Fibroblast of villous mesenchyme (primary cell): ENCODE measurements around the gene DDX6. TPM values are rescaled to one million over a fixed set of nuclear protein-coding genes. Genes with fewer than 3 reads are reported as not detected.
A peak's percentile ranks its signal among the peaks of the same experiment; 100 is the strongest.
"Not testable (repeated sequence)": the region's sequence is repeated elsewhere in the genome, so short reads cannot be mapped to it uniquely, and the experiment has no call there.

Experiments
- DNase-seq: peaks from one replicate; pipeline ENCODE4 v3.0.0-alpha.2; 2010; ENCODE audit warnings: low read depth
- H3K4me3 ChIP-seq: 2 replicates; pipeline ENCODE4 v1.5.1; 2011; ENCODE audit warnings: low read depth, mild to moderate bottlenecking, low read length
- CTCF ChIP-seq: IDR thresholded peaks from 2 replicates; pipeline ENCODE4 v1.5.1; 2012; ENCODE audit warnings: low read depth, mild to moderate bottlenecking, low read length; ENCODE audit not compliant: insufficient read depth
- total RNA-seq: library from RNA; depleted of rRNA; stranded (reverse); fragments of >200 nt; gene quantifications from 2 replicates; pipeline ENCODE4 v1.2.3, GENCODE V29; 2012

DDX6 gene
- total RNA-seq, 1 donor, result 132 TPM

- no peak for TF ChIP-seq CTCF
- peak overlapping the region; percentile 93 for H3K4me3 ChIP-seq
- no peak for DNase-seq
Observed at GRCh38 chr11:118791961-118792569, 1.1 kb upstream of the DDX6 start.

GRCh38 chr11:118790357-118791110 lies 430 bp downstream of the DDX6 start:
- TF ChIP-seq CTCF, result peak; percentile 53
- H3K4me3 ChIP-seq, result peak overlapping the region; percentile 93
- peak; percentile 78 for DNase-seq

GRCh38 chr11:118789501-118790356 lies 1.2 kb downstream of the DDX6 start:
- peak overlapping the region; percentile 93 for H3K4me3 ChIP-seq
- TF ChIP-seq CTCF, result no peak
- peak; percentile 46 for DNase-seq

GRCh38 chr11:118786657-118787056 lies 4.3 kb downstream of the DDX6 start:
- no peak for TF ChIP-seq CTCF
- no peak for DNase-seq
- H3K4me3 ChIP-seq, result no peak overlapping the region

GRCh38 chr11:118785362-118785761 lies 5.6 kb downstream of the DDX6 start:
- peak; percentile 57 for DNase-seq
- H3K4me3 ChIP-seq, result no peak overlapping the region
- TF ChIP-seq CTCF, result no peak

- no peak overlapping the region for H3K4me3 ChIP-seq
- no peak for TF ChIP-seq CTCF
- DNase-seq, result no peak
Observed at GRCh38 chr11:118783724-118784495, 7.1 kb downstream of the DDX6 start.

- DNase-seq, H3K4me3 ChIP-seq: not testable (repeated sequence)
Observed at GRCh38 chr11:118783324-118783723, 7.6 kb downstream of the DDX6 start.
